Natural killer cell treated with Interleukin-12 subunit alpha and Interleukin-12 subunit beta and Interleukin-15 and Interleukin-18, amount 100 ng/mL, for 72 hours (primary cell): ENCODE results near the gene ZNF236. TPM values are rescaled to one million over a fixed set of nuclear protein-coding genes. Genes with fewer than 3 reads are reported as not detected.
"Not testable (repeated sequence)": the region's sequence is repeated elsewhere in the genome, so short reads cannot be mapped to it uniquely, and the experiment has no call there.

ENCODE experiments used
- ATAC-seq, 2 donors: fragments of 150-1000 bp; cut with Tn5 transposase in 1 of 2; sonication (Bioruptor Pico), chemical (Tn5 transposase) in 1 of 2; 2 replicates each; pipeline ENCODE4 v1.10.0; 2021
- DNase-seq: peaks from one replicate; pipeline ENCODE4 v3.0.0; 2022; ENCODE audit warnings: low spot score
- H3K27ac Mint-ChIP-seq, 2 donors: 1 replicate in 1 of 2; 2 replicates in 1 of 2; pipeline ENCODE4 v1.8.0; 2022; ENCODE audit warnings: mixed read lengths in 2 of 2, mild to moderate bottlenecking in 1 of 2, moderate library complexity in 1 of 2
- H3K27me3 Mint-ChIP-seq, 2 donors: 1 replicate in 1 of 2; 2 replicates in 1 of 2; pipeline ENCODE4 v1.8.0; 2022; ENCODE audit warnings: mixed read lengths in 2 of 2
- H3K36me3 Mint-ChIP-seq: one replicate; pipeline ENCODE4 v1.8.0; 2022; ENCODE audit warnings: mixed read lengths
- H3K4me1 Mint-ChIP-seq, 2 donors: 1 replicate in 1 of 2; 2 replicates in 1 of 2; pipeline ENCODE4 v1.8.0; 2022; ENCODE audit warnings: low read depth in 2 of 2, mixed read lengths in 2 of 2, mild to moderate bottlenecking in 1 of 2
- H3K4me3 Mint-ChIP-seq: one replicate; pipeline ENCODE4 v1.8.0; 2022; ENCODE audit warnings: mixed read lengths
- H3K9me3 Mint-ChIP-seq: 2 replicates; pipeline ENCODE4 v1.8.0; 2022; ENCODE audit warnings: mixed read lengths
- total RNA-seq, 2 donors: library from RNA; stranded (reverse); gene quantifications; one replicate each; pipeline ENCODE4 v1.2.3, GENCODE V29; 2022

Gene ZNF236
- 10 to 100 TPM; 18.0 to 37.4 TPM for total RNA-seq

DNA sequence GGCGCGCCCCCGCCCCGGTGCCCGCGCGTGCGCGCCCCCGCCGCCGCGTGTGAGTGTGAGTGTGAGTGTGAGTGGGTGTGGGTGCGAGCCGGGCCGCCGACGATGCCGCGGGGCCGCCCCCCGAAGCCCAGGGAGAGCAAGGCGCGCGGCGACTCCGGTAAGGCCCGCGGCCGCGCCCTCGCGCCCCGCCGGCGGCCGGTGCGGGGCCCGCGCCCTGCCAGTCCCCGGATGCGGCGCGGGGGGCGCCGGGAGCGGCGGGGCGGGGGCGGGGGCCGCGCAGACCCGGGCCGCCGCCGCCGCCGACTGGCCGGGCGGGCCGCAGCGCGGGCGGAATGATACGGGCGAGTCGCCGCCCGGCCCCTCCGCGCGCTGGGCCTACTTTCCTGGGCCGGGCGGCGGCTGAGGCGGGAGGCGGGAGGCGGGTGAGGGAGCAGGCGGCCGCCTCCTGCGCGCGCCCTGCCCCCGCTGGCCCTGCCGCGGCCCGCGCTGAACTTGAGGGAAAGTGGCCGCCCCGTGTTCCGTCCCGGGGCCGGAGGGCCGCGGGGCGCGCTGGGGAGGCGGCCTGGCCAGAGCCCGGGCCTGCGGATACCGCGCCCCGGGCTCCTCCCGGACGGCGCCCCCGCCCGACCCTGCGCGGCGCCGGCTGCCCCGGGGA, at the start of gene ZNF236:
ZNF236 (plus strand) TSS at position 52 of the 655 bp plus-strand sequence; CDS start at position 103, 51 bp downstream.
- H3K27me3 Mint-ChIP-seq, result no peaks in the 10 kb centered on the region
- ATAC-seq (peak; percentile 82 to 87), DNase-seq (peak; percentile 84)
- no peaks in the 10 kb centered on the region for H3K9me3 Mint-ChIP-seq
- peak within 1 kb of the TSS; percentile 84 to 90 for H3K27ac Mint-ChIP-seq
- H3K4me3 Mint-ChIP-seq, result peak within 1 kb of the TSS; percentile 92
- no peaks in the 10 kb centered on the region for H3K36me3 Mint-ChIP-seq
- H3K4me1 Mint-ChIP-seq, result peaks cover 28 to 45% of the 10 kb centered on the region in 2 donors

DNA sequence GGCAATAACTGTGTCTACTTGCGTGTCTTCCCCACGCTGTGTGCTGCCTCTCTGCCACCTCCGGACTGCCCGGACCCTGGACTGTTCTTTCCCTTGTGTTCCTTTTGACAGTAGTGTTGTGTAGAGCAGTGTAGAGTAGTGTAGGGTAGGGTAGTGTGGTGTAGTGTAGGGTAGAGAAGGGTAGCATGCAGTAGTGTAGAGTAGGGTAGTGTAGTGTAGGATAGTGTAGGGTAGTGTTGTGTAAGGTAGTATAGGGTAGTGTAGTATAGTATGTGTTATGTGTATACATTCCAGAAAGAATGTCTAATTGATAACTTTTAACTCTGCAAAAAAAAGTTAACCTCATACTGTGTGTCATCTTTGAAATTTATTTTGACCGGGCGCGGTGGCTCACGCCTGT, 49.7 kb upstream of the ZNF236 start:
- DNase-seq, result no peak
- ATAC-seq, result no peak
- Mint-ChIP-seq H3K9me3 (peaks cover 2% of the 10 kb centered on the region), H3K27me3 (peaks cover 8 to 12% of the 10 kb centered on the region in 2 donors), H3K4me1 (peaks cover under 1 to 2% of the 10 kb centered on the region in 2 donors), H3K36me3 (peaks cover 17% of the 10 kb centered on the region), H3K4me3 (no peak overlapping the region), H3K27ac (no peak overlapping the region)

DNA sequence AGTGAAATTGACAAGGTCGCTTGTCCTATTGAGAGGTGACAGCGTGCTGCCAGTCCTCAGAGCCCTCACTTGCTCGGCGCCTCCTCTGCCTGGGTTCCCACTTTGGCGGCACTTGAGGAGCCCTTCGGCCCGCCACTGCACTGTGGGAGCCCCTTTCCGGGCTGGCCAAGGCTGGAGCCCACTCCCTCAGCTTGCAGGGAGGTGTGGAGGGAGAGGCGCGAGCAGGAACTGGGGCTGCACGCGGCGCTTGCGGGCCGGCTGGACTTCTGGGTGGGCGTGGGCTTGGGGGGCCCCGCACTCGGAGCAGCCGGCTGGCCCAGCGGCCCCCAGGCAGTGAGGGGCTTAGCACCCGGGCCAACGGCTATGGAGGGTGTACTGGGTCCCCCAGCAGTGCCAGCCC, 45.3 kb upstream of the ZNF236 start:
- H3K9me3 Mint-ChIP-seq, ATAC-seq, H3K4me3 Mint-ChIP-seq, H3K36me3 Mint-ChIP-seq, DNase-seq, H3K27ac Mint-ChIP-seq, H3K27me3 Mint-ChIP-seq, H3K4me1 Mint-ChIP-seq: not testable (repeated sequence)

DNA sequence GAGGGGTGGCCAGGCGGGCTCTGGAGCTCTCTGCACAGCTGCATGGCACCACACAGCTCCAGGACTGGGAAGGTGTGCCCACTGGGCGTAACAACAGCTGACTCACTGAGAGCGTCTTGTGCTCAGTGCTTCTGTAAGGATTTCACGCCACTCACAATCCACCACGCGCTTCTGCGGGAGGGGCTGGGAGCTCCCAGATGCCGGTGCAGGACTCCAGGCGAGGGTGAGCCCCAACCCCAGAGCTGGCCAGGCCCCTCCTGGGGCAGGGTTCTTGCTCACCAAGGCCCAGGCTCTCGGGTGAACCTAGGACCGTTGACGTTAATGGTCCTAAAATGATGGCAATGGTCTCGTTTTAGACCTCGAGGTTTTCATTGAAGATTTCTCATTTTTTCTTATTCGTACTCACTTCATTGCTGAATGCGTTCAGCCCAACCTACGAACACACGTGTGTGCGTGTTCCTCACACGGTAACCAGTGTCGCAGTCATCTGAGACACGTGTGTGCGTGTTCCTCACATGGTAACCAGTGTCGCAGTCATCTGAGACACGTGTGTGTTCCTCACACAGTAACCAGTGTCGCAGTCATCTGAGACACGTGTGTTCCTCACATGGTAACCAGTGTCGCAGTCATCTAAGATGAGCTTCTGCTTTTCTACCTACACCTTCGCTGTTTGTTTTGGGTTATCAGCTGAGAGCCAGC, 38.4 kb upstream of the ZNF236 start:
- DNase-seq (no peak), ATAC-seq (no peak)
- peaks cover 0 to 8% of the 10 kb centered on the region in 2 donors for H3K4me1 Mint-ChIP-seq
- H3K27me3 Mint-ChIP-seq, result peaks cover 5 to 7% of the 10 kb centered on the region in 2 donors
- H3K4me3 Mint-ChIP-seq, result no peak overlapping the region
- H3K9me3 Mint-ChIP-seq, result no peaks in the 10 kb centered on the region
- no peaks in the 10 kb centered on the region for H3K36me3 Mint-ChIP-seq
- no peak overlapping the region for H3K27ac Mint-ChIP-seq

DNA sequence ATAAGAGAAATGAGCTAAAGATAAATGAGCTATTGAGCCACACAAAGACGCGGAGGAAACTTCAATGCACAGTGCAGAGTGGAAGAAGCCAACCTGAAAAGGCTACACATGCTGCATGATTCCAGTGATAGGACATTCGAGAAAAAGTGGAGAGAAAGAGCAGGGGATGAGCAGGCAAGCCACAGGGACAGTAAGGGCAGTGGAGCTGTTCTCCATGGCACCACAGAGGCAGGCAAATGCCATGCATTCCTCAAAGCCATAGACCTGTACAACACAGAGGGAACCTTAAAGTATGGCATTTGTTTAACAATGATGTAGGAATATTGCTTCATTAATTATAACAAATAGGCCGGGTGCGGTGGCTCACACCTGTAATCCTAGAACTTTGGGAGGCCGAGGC, 36.5 kb upstream of the ZNF236 start:
- no peaks in the 10 kb centered on the region for H3K9me3 Mint-ChIP-seq
- H3K27ac Mint-ChIP-seq, result no peak overlapping the region
- no peak for DNase-seq
- H3K4me1 Mint-ChIP-seq, result peaks cover 0 to 8% of the 10 kb centered on the region in 2 donors
- no peak overlapping the region for H3K4me3 Mint-ChIP-seq
- peaks cover 9% of the 10 kb centered on the region for H3K36me3 Mint-ChIP-seq
- H3K27me3 Mint-ChIP-seq, result peaks cover 5 to 13% of the 10 kb centered on the region in 2 donors
- ATAC-seq, result no peak

DNA sequence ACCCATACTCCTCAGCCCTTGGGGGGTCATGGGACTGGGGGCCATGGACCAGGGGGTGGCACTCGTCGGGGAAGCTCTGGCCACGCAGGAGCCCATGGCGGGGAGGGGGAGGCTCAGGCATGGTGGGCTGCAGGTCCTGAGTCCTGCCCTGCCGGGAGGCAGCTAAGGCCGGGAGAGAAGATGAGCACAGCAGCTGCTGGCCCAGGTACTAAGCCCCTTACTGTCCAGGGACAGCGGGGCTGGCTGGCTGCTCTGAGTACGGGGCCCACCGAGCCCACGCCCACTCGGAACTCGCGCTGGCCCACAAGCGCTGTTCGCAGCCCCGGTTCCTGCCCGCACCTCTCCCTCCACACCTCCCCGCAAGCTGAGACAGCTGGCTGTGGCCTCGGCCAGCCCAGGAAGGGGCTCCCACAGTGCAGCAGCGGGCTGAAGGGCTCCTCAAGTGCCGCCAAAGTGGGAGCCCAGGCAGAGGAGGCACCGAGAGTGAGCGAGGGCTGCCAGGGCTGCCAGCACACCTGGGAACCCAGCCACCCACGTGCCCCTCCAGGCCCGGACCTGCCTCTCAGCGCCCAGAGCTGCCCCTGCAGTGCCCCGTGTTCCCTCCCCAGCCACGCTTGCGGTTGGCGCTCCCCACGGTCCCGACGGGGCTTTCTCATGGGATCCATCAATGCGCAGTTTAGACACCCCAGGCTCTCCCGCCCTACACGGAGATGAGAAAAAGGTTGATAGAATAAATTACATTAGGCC, 33.6 kb upstream of the ZNF236 start:
- H3K27ac Mint-ChIP-seq, result no peak overlapping the region
- H3K4me1 Mint-ChIP-seq, result peaks cover 0 to 14% of the 10 kb centered on the region in 2 donors
- H3K27me3 Mint-ChIP-seq, result peaks cover 5 to 13% of the 10 kb centered on the region in 2 donors
- H3K4me3 Mint-ChIP-seq, result no peak overlapping the region
- ATAC-seq (no peak), DNase-seq (no peak)
- peaks cover 11% of the 10 kb centered on the region for H3K36me3 Mint-ChIP-seq
- peaks cover 5% of the 10 kb centered on the region for H3K9me3 Mint-ChIP-seq

DNA sequence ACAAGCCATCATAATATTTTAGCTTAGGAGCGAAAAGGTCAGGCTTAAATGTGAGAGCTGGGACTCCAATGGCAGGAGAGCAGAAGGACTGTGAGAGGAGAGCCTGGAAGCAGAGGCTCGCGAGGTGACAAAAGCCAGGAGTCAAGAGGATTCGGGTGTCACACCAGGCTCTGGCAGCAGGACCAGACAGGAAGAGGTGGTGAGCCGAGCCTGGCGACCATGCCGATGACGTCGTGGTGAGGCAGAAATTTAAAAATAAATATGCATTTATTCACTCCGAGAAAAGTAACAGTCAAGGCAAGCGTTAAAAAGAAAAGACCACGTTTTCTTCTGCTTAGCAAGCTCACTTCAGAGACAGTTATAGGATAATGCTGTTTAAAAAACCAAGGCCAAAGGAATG, 31.3 kb upstream of the ZNF236 start:
- Mint-ChIP-seq H3K36me3 (peaks cover 11% of the 10 kb centered on the region), H3K27ac (no peak overlapping the region), H3K4me1 (peaks cover 0 to 18% of the 10 kb centered on the region in 2 donors), H3K27me3 (peaks cover 8 to 12% of the 10 kb centered on the region in 2 donors), H3K9me3 (peaks cover 5% of the 10 kb centered on the region), H3K4me3 (no peak overlapping the region)
- ATAC-seq (no peak), DNase-seq (no peak)

DNA sequence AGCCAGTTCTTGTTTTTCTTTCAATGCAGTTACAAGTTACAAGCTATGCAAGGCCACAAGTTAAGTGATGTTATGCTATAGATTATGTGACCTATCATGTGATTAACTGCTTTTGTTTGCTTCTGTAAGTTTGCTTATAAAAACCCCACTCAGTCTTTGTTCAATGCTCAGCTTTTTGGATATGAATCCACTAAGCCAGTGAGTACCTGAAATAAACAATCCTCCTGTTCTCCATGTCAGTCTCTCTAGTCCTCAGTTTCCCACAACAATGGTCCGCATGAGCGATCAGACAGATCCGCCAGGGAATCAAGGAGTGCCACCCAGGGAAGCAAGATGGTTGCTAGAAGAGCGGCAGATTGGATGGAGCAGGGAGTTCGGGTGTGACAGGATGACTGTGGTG, 30.7 kb upstream of the ZNF236 start:
- Mint-ChIP-seq H3K27ac (no peak overlapping the region), H3K9me3 (peaks cover 5% of the 10 kb centered on the region), H3K36me3 (peaks cover 11% of the 10 kb centered on the region), H3K27me3 (peaks cover 6 to 12% of the 10 kb centered on the region in 2 donors), H3K4me1 (peaks cover 0 to 18% of the 10 kb centered on the region in 2 donors), H3K4me3 (no peak overlapping the region)
- ATAC-seq (no peak), DNase-seq (no peak)

DNA sequence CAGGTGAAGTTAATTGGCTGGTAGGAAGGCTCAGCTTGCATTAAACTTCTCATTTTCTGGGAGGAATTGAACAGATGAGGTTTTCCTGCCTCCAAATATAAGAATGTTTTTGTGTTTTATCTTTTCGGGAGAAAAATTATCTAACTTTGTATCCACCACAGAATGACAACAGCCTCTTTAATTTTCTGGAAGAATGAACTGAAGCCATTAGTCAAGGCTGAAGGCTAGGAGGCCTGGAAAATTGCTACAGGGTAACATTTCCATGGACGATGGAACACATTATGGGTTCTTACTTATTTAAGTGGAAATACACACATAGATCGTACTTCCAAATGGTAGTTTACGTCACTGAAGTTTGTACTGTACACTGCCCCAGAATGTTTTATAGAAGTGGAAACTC, 28.0 kb upstream of the ZNF236 start:
- Mint-ChIP-seq H3K4me3 (no peak overlapping the region), H3K27ac (no peak overlapping the region), H3K4me1 (peaks cover 0 to 10% of the 10 kb centered on the region in 2 donors), H3K36me3 (peaks cover 15% of the 10 kb centered on the region), H3K27me3 (peaks cover 9 to 20% of the 10 kb centered on the region in 2 donors), H3K9me3 (peaks cover 9% of the 10 kb centered on the region)
- DNase-seq (no peak), ATAC-seq (no peak)

DNA sequence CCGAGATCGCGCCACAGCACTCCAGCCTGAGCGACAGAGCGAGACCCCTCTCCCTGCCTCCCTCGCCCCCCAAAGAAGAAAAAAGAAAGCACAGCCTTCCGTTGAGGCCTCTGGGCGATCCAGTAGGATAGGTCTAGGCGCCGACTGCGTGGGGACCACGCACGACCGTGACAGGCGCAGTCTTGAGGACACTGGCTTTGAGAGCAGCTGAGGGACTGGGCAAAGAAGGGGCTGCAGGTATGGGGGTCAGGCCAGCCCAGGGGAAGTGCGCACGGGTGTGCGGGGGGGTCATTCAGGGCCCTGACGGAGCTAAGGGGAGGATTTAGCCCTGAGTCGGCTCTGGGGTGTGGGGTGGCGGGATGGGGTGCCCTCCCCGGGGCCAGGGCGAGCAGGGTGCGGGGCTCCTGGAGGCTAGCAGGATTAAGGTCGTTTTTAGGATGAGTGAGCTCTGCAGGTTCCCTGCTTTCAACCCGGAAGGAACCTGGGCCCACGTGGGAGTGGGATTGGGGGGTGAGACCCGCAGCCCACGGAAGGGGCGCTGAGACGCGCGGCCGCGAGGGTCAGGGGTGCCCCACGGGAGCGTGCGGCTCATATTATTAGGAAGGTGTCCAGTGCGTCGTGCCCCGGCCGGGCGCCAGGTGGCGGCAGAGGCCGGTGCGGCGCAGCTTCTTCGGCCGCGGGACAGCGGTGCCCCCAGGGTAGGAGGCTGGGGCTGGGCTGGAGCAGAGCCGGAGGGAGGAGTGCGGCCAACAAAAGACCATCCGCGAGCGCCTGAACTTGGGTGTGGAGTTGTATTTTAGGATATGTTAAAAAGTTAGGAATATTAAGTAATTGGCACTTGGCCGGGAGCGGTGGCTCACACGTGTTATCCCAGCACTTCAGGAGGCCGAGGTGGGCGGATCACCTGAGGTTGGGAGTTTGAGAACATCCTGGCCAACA, 20.5 kb upstream of the ZNF236 start:
- peak overlapping the region; percentile 8 for H3K4me3 Mint-ChIP-seq

DNA sequence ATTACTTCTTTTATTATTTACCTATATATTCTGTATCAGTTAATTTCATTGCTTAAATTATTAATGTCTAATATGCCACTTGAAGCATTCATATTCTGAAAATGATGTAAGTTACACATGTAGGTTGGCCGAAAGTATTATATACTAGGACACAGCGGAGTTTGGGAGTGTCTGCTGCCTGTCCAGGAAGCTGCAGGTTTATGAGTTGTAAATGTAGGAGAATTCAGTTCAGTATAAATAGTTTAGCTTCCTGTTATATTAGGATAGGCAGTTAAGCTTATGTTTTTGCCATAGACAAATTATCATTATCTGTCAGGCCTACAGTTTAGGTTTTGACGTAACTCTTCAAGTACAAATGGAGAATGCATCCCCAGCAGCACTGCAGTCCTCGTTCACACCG, 18.9 kb upstream of the ZNF236 start:
- Mint-ChIP-seq H3K36me3 (no peaks in the 10 kb centered on the region), H3K4me3 (peak overlapping the region; percentile 8), H3K9me3 (no peaks in the 10 kb centered on the region), H3K4me1 (peaks cover 10 to 12% of the 10 kb centered on the region in 2 donors), H3K27me3 (peaks cover 7% of the 10 kb centered on the region in 2 donors), H3K27ac (no peak overlapping the region)
- DNase-seq (no peak), ATAC-seq (no peak)

More for the DNA sequence above, 20.5 kb upstream of the ZNF236 start:
- no peak overlapping the region for H3K27ac Mint-ChIP-seq
- peaks cover 4% of the 10 kb centered on the region for H3K36me3 Mint-ChIP-seq
- peak; percentile 64 for DNase-seq
- peaks cover 10 to 12% of the 10 kb centered on the region in 2 donors for H3K4me1 Mint-ChIP-seq
- peaks cover 4% of the 10 kb centered on the region for H3K9me3 Mint-ChIP-seq
- peak; percentile 94 to 95 for ATAC-seq
- H3K27me3 Mint-ChIP-seq, result peaks cover 7% of the 10 kb centered on the region in 2 donors

DNA sequence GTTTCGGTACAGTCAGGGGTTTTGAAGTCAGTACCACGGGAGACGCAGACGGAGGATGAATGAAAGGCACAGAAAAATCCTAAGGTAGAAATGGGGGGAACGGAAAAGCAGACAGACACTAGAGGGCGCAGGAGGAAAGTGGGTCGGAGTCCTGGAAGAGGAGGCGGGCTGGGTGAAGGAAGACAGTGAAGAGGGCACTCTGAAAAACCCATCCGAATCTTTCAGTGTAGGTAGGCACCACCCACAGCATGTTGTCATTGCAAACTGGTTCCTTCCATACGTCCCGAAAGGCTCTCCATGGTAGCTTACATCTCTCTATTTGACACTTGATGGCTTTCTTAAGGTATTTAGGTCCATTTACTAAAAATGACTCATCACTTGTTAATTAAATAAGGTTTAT, 18.5 kb upstream of the ZNF236 start:
- Mint-ChIP-seq H3K4me3 (peak overlapping the region; percentile 8), H3K9me3 (no peaks in the 10 kb centered on the region), H3K36me3 (no peaks in the 10 kb centered on the region), H3K27ac (no peak overlapping the region), H3K27me3 (peaks cover 5 to 7% of the 10 kb centered on the region in 2 donors), H3K4me1 (peaks cover 10 to 12% of the 10 kb centered on the region in 2 donors)
- ATAC-seq (peak; percentile 68 to 74), DNase-seq (peak; percentile 68)

DNA sequence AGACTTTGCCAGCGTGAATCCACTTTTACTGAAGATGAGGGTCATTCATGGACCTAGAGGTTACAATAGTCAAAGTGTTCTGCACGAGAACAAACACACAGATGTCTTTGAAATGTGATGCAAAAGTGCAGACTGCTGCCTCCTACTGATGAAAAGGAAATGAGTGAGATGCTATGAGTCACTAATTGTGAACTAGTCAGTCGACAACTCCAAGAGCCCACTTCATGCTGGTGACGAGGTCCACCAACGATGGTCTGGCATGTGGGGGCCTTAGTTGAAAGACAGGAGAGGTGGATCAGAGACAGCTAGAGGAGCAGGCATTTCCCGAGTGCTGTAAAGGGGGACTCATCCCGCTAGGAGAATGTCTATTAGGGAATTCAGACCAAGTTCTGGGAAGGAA, 17.1 kb upstream of the ZNF236 start:
- ATAC-seq, result no peak
- Mint-ChIP-seq H3K27me3 (peaks cover 0 to 4% of the 10 kb centered on the region in 2 donors), H3K36me3 (no peaks in the 10 kb centered on the region), H3K9me3 (no peaks in the 10 kb centered on the region), H3K4me3 (no peak overlapping the region), H3K27ac (no peak overlapping the region), H3K4me1 (peaks cover 12 to 13% of the 10 kb centered on the region in 2 donors)
- no peak for DNase-seq
